T-helper 9 cell (primary cell): ENCODE measurements around the gene WDR74.

ENCODE experiments used
- DNase-seq: peaks from one replicate; pipeline ENCODE4 v3.0.0-alpha.2; 2020

Gene WDR74

GRCh38 chr11:62791501-62792201, 47.7 kb downstream of the WDR74 start, which contains the start of gene TMEM223:
TSS of gene TMEM223 (minus strand) at chr11:62792006. CDS start at chr11:62791994, 12 bp downstream.
- peak; percentile 87 for DNase-seq

GRCh38 chr11:62789576-62789975, 49.8 kb downstream of the WDR74 start:
- DNase-seq: no peak

GRCh38 chr11:62788991-62789390, 50.4 kb downstream of the WDR74 start:
- DNase-seq: no peak

GRCh38 chr11:62787005-62787759, 52.2 kb downstream of the WDR74 start, which contains the start of gene TMEM179B:
TSS of gene TMEM179B (plus strand) at chr11:62787402. CDS start at chr11:62787432, 30 bp downstream.
- DNase-seq: peak; percentile 97

GRCh38 chr11:62786318-62787004, 52.9 kb downstream of the WDR74 start:
- DNase-seq: peak; percentile 79
